Glutamatergic neuron (in vitro differentiated cells): ENCODE results near the gene ZNF268. TPM values are rescaled to one million over a fixed set of nuclear protein-coding genes. Genes with fewer than 3 reads are reported as not detected.

Source experiments
- DNase-seq: peaks from one replicate; pipeline ENCODE4 v3.0.0; 2022
- H3K27ac Mint-ChIP-seq: one replicate; pipeline ENCODE4 v1.8.0; 2020; ENCODE audit warnings: mild to moderate bottlenecking, mixed read lengths, inconsistent platforms; ENCODE audit not compliant: unreplicated experiment
- H3K27me3 Mint-ChIP-seq: one replicate; pipeline ENCODE4 v1.8.0; 2020; ENCODE audit warnings: mild to moderate bottlenecking, moderate library complexity, mixed read lengths, inconsistent platforms; ENCODE audit not compliant: unreplicated experiment
- H3K36me3 Mint-ChIP-seq: one replicate; pipeline ENCODE4 v1.8.0; 2020; ENCODE audit warnings: mild to moderate bottlenecking, mixed read lengths, inconsistent platforms; ENCODE audit not compliant: unreplicated experiment
- H3K4me1 Mint-ChIP-seq: one replicate; pipeline ENCODE4 v1.8.0; 2020; ENCODE audit warnings: mild to moderate bottlenecking, low read depth, mixed read lengths, inconsistent platforms; ENCODE audit not compliant: unreplicated experiment
- H3K4me3 Mint-ChIP-seq: one replicate; pipeline ENCODE4 v1.8.0; 2020; ENCODE audit warnings: mild to moderate bottlenecking, mixed read lengths, inconsistent platforms; ENCODE audit not compliant: unreplicated experiment
- H3K9me3 Mint-ChIP-seq: one replicate; pipeline ENCODE4 v1.8.0; 2020; ENCODE audit warnings: mild to moderate bottlenecking, moderate library complexity, mixed read lengths, inconsistent platforms; ENCODE audit not compliant: unreplicated experiment
- CTCF ChIP-seq: fragments of 200-600 bp; sonication (generic); IDR thresholded peaks from one replicate; pipeline ENCODE4 v1.5.0; 2021; ENCODE audit not compliant: partially characterized antibody, unreplicated experiment
- total RNA-seq: library from RNA; stranded (reverse); fragmentation: NEBNext Ultra II Directional; extraction: Animal tissue kit (Norgen Biotek cat#: 25700); gene quantifications from one replicate; pipeline ENCODE4 v1.2.1, GENCODE V29; 2021; ENCODE audit not compliant: unreplicated experiment

ZNF268 gene
- total RNA-seq, 1 donor from 2014 or later: 38.0 TPM

- no peak for DNase-seq
- no peak overlapping the region for H3K4me3 Mint-ChIP-seq
- TF ChIP-seq CTCF: no peak
- no peaks in the 10 kb centered on the region for H3K4me1 Mint-ChIP-seq
- H3K27ac Mint-ChIP-seq: no peak overlapping the region
- peaks cover 63% of the 10 kb centered on the region for H3K36me3 Mint-ChIP-seq
- peaks cover 52% of the 10 kb centered on the region for H3K9me3 Mint-ChIP-seq
- peaks cover 28% of the 10 kb centered on the region for H3K27me3 Mint-ChIP-seq
Measured at GRCh38 chr12:133201888-133202287, 20.6 kb downstream of the ZNF268 start.

GRCh38 chr12:133202493-133203343 lies 21.4 kb downstream of the ZNF268 start:
- Mint-ChIP-seq H3K27ac (peak overlapping the region; percentile 40), H3K27me3 (peaks cover 28% of the 10 kb centered on the region), H3K4me1 (no peaks in the 10 kb centered on the region), H3K4me3 (peak overlapping the region; percentile 8), H3K9me3 (peaks cover 52% of the 10 kb centered on the region), H3K36me3 (peaks cover 67% of the 10 kb centered on the region)
- TF ChIP-seq CTCF: no peak
- DNase-seq: no peak

- TF ChIP-seq CTCF: no peak
- H3K4me1 Mint-ChIP-seq: no peaks in the 10 kb centered on the region
- DNase-seq: no peak
- peaks cover 70% of the 10 kb centered on the region for H3K36me3 Mint-ChIP-seq
- peaks cover 56% of the 10 kb centered on the region for H3K9me3 Mint-ChIP-seq
- H3K27me3 Mint-ChIP-seq: peaks cover 30% of the 10 kb centered on the region
- H3K4me3 Mint-ChIP-seq: peak overlapping the region; percentile 8
- peak overlapping the region; percentile 40 for H3K27ac Mint-ChIP-seq
Measured at GRCh38 chr12:133203344-133204263, 22.3 kb downstream of the ZNF268 start.

GRCh38 chr12:133204264-133204603 lies 22.9 kb downstream of the ZNF268 start:
- no peak overlapping the region for H3K27ac Mint-ChIP-seq
- peaks cover 71% of the 10 kb centered on the region for H3K36me3 Mint-ChIP-seq
- peaks cover 57% of the 10 kb centered on the region for H3K9me3 Mint-ChIP-seq
- H3K27me3 Mint-ChIP-seq: peaks cover 30% of the 10 kb centered on the region
- TF ChIP-seq CTCF: no peak
- H3K4me3 Mint-ChIP-seq: no peak overlapping the region
- DNase-seq: no peak
- H3K4me1 Mint-ChIP-seq: no peaks in the 10 kb centered on the region
